VCaP (cell line): ENCODE measurements around the gene SLC8A1.
A peak's percentile ranks its signal among the peaks of the same experiment; 100 is the strongest.

Experiments
- H3K27ac ChIP-seq: fragments of 450-650 bp; 2 replicates; pipeline ENCODE4 v1.5.1; 2017
- CTCF ChIP-seq: fragments of 450-650 bp; conservative IDR thresholded peaks from 2 replicates; pipeline ENCODE4 v1.5.1; 2017; ENCODE audit warnings: mild to moderate bottlenecking, moderate library complexity

The SLC8A1 gene

GRCh38 chr2:40120026-40120425 lies 331.9 kb downstream of the SLC8A1 start:
- no peak for TF ChIP-seq CTCF
- no peak overlapping the region for H3K27ac ChIP-seq

GRCh38 chr2:40118622-40119021 lies 333.3 kb downstream of the SLC8A1 start:
- TF ChIP-seq CTCF = no peak
- no peak overlapping the region for H3K27ac ChIP-seq

- H3K27ac ChIP-seq = no peak overlapping the region
- TF ChIP-seq CTCF = no peak
Measured at GRCh38 chr2:40115894-40116293, 336.0 kb downstream of the SLC8A1 start.

GRCh38 chr2:40115348-40115747 lies 336.5 kb downstream of the SLC8A1 start:
- no peak for TF ChIP-seq CTCF

GRCh38 chr2:40113997-40114396 lies 337.9 kb downstream of the SLC8A1 start:
- TF ChIP-seq CTCF = no peak

More at GRCh38 chr2:40115348-40115747, 336.5 kb downstream of the SLC8A1 start:
- no peak overlapping the region for H3K27ac ChIP-seq

GRCh38 chr2:40113272-40113968 lies 338.5 kb downstream of the SLC8A1 start:
- H3K27ac ChIP-seq = peak overlapping the region; percentile 45
- TF ChIP-seq CTCF = no peak

More at GRCh38 chr2:40113997-40114396, 337.9 kb downstream of the SLC8A1 start:
- peak overlapping the region; percentile 45 for H3K27ac ChIP-seq

- TF ChIP-seq CTCF = no peak
- no peak overlapping the region for H3K27ac ChIP-seq
Measured at GRCh38 chr2:40109381-40109780, 342.5 kb downstream of the SLC8A1 start.
